Nephron (organoid): Measurements from ENCODE around the gene SPTAN1.

ENCODE experiments used
- H3K27ac Mint-ChIP-seq, 3 experiments: 2 replicates each; pipeline ENCODE4 v1.8.0; 2020; ENCODE audit warnings: mixed read lengths in 3 of 3, mild to moderate bottlenecking in 2 of 3, moderate library complexity in 1 of 3
- H3K27me3 Mint-ChIP-seq: 2 replicates; pipeline ENCODE4 v1.8.0; 2021; ENCODE audit warnings: low read depth, mild to moderate bottlenecking, moderate library complexity, mixed read lengths
- H3K36me3 Mint-ChIP-seq: 2 replicates; pipeline ENCODE4 v1.8.0; 2020; ENCODE audit warnings: low read depth, mixed read lengths
- H3K4me1 Mint-ChIP-seq: 2 replicates; pipeline ENCODE4 v1.8.0; 2020; ENCODE audit warnings: mixed read lengths
- H3K4me3 Mint-ChIP-seq, 3 experiments: 2 replicates each; pipeline ENCODE4 v1.8.0; 2020; ENCODE audit warnings: mild to moderate bottlenecking in 3 of 3, mixed read lengths in 3 of 3, moderate library complexity in 2 of 3
- H3K9me3 Mint-ChIP-seq: 2 replicates; pipeline ENCODE4 v1.8.0; 2020; ENCODE audit warnings: mixed read lengths
- TF ChIP-seq, protein P1 (sequence below), 3 experiments: fragments of 200-600 bp; sonication (generic); IDR thresholded peaks; one replicate each; pipeline ENCODE4 v1.5.0; 2021; ENCODE audit warnings: antibody characterized with exemption in 3 of 3; ENCODE audit not compliant: unreplicated experiment in 3 of 3

SPTAN1 gene

DNA sequence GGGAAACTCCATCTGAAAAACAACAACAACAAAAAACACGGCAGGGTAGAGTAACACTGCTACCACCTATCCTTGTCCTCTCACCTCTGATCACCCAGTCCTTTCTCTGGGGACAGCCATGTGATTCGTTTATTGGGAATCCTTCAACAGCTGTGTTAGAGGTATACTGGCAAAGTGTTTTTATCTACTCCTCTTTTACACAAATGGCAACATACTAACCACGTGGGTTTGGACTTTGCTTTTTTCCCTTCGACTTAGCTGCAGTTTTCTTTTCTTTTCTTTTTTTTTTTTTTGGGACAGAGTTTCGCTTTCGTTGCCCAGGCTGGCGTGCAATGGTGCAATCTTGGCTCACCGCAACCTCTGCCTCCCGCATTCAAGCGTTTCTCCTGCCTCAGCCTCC lies 125.4 kb downstream of the SPTAN1 start:
- TF ChIP-seq, protein P1, sequence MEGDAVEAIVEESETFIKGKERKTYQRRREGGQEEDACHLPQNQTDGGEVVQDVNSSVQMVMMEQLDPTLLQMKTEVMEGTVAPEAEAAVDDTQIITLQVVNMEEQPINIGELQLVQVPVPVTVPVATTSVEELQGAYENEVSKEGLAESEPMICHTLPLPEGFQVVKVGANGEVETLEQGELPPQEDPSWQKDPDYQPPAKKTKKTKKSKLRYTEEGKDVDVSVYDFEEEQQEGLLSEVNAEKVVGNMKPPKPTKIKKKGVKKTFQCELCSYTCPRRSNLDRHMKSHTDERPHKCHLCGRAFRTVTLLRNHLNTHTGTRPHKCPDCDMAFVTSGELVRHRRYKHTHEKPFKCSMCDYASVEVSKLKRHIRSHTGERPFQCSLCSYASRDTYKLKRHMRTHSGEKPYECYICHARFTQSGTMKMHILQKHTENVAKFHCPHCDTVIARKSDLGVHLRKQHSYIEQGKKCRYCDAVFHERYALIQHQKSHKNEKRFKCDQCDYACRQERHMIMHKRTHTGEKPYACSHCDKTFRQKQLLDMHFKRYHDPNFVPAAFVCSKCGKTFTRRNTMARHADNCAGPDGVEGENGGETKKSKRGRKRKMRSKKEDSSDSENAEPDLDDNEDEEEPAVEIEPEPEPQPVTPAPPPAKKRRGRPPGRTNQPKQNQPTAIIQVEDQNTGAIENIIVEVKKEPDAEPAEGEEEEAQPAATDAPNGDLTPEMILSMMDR (IDR thresholded peaks at IDR 0.05; ENCODE audit: unreplicated experiment in 3 of 3) = no peak
- no peaks in the 10 kb centered on the region for H3K9me3 Mint-ChIP-seq
- H3K4me1 Mint-ChIP-seq = no peaks in the 10 kb centered on the region
- H3K27me3 Mint-ChIP-seq = no peaks in the 10 kb centered on the region
- no peak overlapping the region for H3K27ac Mint-ChIP-seq
- H3K36me3 Mint-ChIP-seq = no peaks in the 10 kb centered on the region
- no peak overlapping the region for H3K4me3 Mint-ChIP-seq
